HEK293 (cell line): ENCODE data around the gene ADM.

Experiments used
- CTCF ChIA-PET: fragments of 350-600 bp; formaldehyde crosslinking; extraction: SDS; loops from one replicate; lab custom pipeline; 2021; ENCODE audit warnings: antibody characterized with exemption; lab: Yijun Ruan, JAX
- POLR2A ChIA-PET: fragments of 300-600 bp; formaldehyde crosslinking; extraction: SDS; loops from one replicate; lab custom pipeline; 2020; ENCODE audit warnings: antibody characterized with exemption, inconsistent platforms; lab: Yijun Ruan, JAX
- H3K27ac ChIP-seq: fragments of 200-500 bp; sonication (Bioruptor generic); 2 replicates; pipeline ENCODE4 v1.5.1; 2014; ENCODE audit warnings: low read depth, low read length, control low read depth, inconsistent platforms; ENCODE audit errors: extremely low read depth
- H3K36me3 ChIP-seq, 2 experiments: fragments of 200-500 bp in 1 of 2; sonication (Bioruptor generic) in 1 of 2; 1 replicate in 1 of 2; 2 replicates in 1 of 2; pipeline ENCODE4 v1.5.1; 2014 to 2017; ENCODE audit warnings: inconsistent platforms in 2 of 2, low read length in 2 of 2; ENCODE audit not compliant: control insufficient read depth in 2 of 2, insufficient read depth in 1 of 2
- H3K4me1 ChIP-seq: fragments of 200-500 bp; sonication (Bioruptor generic); 2 replicates; pipeline ENCODE4 v1.5.1; 2014; ENCODE audit warnings: mild to moderate bottlenecking, low read length, inconsistent platforms; ENCODE audit not compliant: control insufficient read depth, insufficient read depth
- H3K4me3 ChIP-seq: 2 replicates; pipeline ENCODE4 v1.5.1; 2011; ENCODE audit warnings: low read depth, mild to moderate bottlenecking, control low read depth, low read length, moderate library complexity
- H3K9me3 ChIP-seq: fragments of 200-500 bp; sonication (Bioruptor generic); 2 replicates; pipeline ENCODE4 v1.5.1; 2014; ENCODE audit warnings: low read depth, low read length, inconsistent platforms; ENCODE audit not compliant: control insufficient read depth, insufficient read depth
- HOXA7 ChIP-seq: sonication (generic); formaldehyde crosslinking; IDR thresholded peaks from 2 replicates; pipeline ENCODE4 v1.8.1; 2022; ENCODE audit warnings: missing genetic modification reagents, borderline replicate concordance
- OSR2 ChIP-seq: fragments of 450-650 bp; formaldehyde crosslinking; IDR thresholded peaks from 2 replicates; pipeline ENCODE4 v1.5.1; 2016; ENCODE audit warnings: missing biosample characterization, missing genetic modification characterization
- PATZ1 ChIP-seq: fragments of 450-650 bp; formaldehyde crosslinking; IDR thresholded peaks from 2 replicates; pipeline ENCODE4 v1.5.1; 2016; ENCODE audit warnings: missing biosample characterization, missing genetic modification characterization
- PRDM10 ChIP-seq: fragments of 450-650 bp; formaldehyde crosslinking; IDR thresholded peaks from 2 replicates; pipeline ENCODE4 v1.5.1; 2016; ENCODE audit warnings: missing biosample characterization, missing genetic modification characterization
- WT1 ChIP-seq: fragments of 450-650 bp; formaldehyde crosslinking; IDR thresholded peaks from 2 replicates; pipeline ENCODE4 v1.5.1; 2016; ENCODE audit warnings: missing biosample characterization, missing genetic modification characterization
- ZNF10 ChIP-seq: fragments of 450-650 bp; formaldehyde crosslinking; IDR thresholded peaks from 2 replicates; pipeline ENCODE4 v1.5.1; 2017; ENCODE audit warnings: missing biosample characterization, missing genetic modification characterization
- ZNF133 ChIP-seq: fragments of 450-650 bp; formaldehyde crosslinking; IDR thresholded peaks from 2 replicates; pipeline ENCODE4 v1.5.1; 2016; ENCODE audit warnings: missing biosample characterization, missing genetic modification characterization
- ZNF221 ChIP-seq: fragments of 450-650 bp; formaldehyde crosslinking; IDR thresholded peaks from 2 replicates; pipeline ENCODE4 v1.5.1; 2017; ENCODE audit warnings: missing biosample characterization, missing genetic modification characterization, borderline replicate concordance
- ZNF26 ChIP-seq: fragments of 450-650 bp; formaldehyde crosslinking; IDR thresholded peaks from 2 replicates; pipeline ENCODE4 v1.5.1; 2016; ENCODE audit warnings: missing biosample characterization, missing genetic modification characterization
- ZNF280C ChIP-seq: fragments of 450-650 bp; formaldehyde crosslinking; IDR thresholded peaks from 2 replicates; pipeline ENCODE4 v1.5.1; 2016; ENCODE audit warnings: missing biosample characterization, missing genetic modification characterization
- ZNF398 ChIP-seq: fragments of 450-650 bp; formaldehyde crosslinking; IDR thresholded peaks from 2 replicates; pipeline ENCODE4 v1.5.1; 2017; ENCODE audit warnings: missing biosample characterization, missing genetic modification characterization
- ZNF449 ChIP-seq: fragments of 450-650 bp; formaldehyde crosslinking; IDR thresholded peaks from 2 replicates; pipeline ENCODE4 v1.5.1; 2017; ENCODE audit warnings: missing biosample characterization, mild to moderate bottlenecking, missing genetic modification characterization, moderate library complexity
- ZNF48 ChIP-seq: fragments of 450-650 bp; formaldehyde crosslinking; IDR thresholded peaks from 2 replicates; pipeline ENCODE4 v1.5.1; 2016; ENCODE audit warnings: missing biosample characterization, missing genetic modification characterization
- ZNF548 ChIP-seq: fragments of 450-650 bp; formaldehyde crosslinking; IDR thresholded peaks from 2 replicates; pipeline ENCODE4 v1.5.1; 2016; ENCODE audit warnings: missing biosample characterization, missing genetic modification characterization
- ZNF558 ChIP-seq: fragments of 450-650 bp; formaldehyde crosslinking; IDR thresholded peaks from 2 replicates; pipeline ENCODE4 v1.5.1; 2016; ENCODE audit warnings: missing biosample characterization, missing genetic modification characterization
- ZNF623 ChIP-seq: fragments of 450-650 bp; formaldehyde crosslinking; IDR thresholded peaks from 2 replicates; pipeline ENCODE4 v1.5.1; 2016; ENCODE audit warnings: missing biosample characterization, missing genetic modification characterization
- ZNF776 ChIP-seq: fragments of 450-650 bp; formaldehyde crosslinking; IDR thresholded peaks from 2 replicates; pipeline ENCODE4 v1.5.0; 2017; ENCODE audit warnings: missing biosample characterization, missing genetic modification characterization, borderline replicate concordance
- ZNF791 ChIP-seq: fragments of 450-650 bp; formaldehyde crosslinking; IDR thresholded peaks from 2 replicates; pipeline ENCODE4 v1.5.1; 2016; ENCODE audit warnings: missing biosample characterization, missing genetic modification characterization

The ADM gene

GRCh38 chr11:10289765-10290380 lies 15.0 kb upstream of the ADM start (continued):
- TF ChIP-seq PRDM10 (no peak), ZNF133 (tag by site-specific recombination) (no peak), ZNF398 (tag by site-specific recombination) (no peak), ZNF776 (tag by site-specific recombination) (no peak), ZNF791 (no peak), PATZ1 (tag by site-specific recombination) (no peak), WT1 (tag by site-specific recombination) (no peak), ZNF623 (tag by site-specific recombination) (no peak), HOXA7 (no peak)
- TF ChIP-seq, all 188 proteins: peak for 0

GRCh38 chr11:10291801-10292638 lies 12.9 kb upstream of the ADM start:
- CTCF ChIA-PET: interaction anchor here (0.7 kb wide), 1 partner anchor 95 kb away, joined by 3 read pairs; no protein-coding TSS in a partner anchor
- Histone ChIP-seq H3K4me3 (no peak overlapping the region), H3K27ac (no peak overlapping the region), H3K36me3 (peaks cover 0 to 7% of the 10 kb centered on the region in 2 experiments; a peak in 1 of 3 replicates), H3K9me3 (no peaks in the 10 kb centered on the region), H3K4me1 (no peaks in the 10 kb centered on the region)
- POLR2A ChIA-PET: interaction anchor here (1.0 to 1.8 kb wide), 3 partner anchors 11 to 28 kb away, joined by 3 to 12 read pairs (median 5); partner anchors contain the start of gene ADM
- TF ChIP-seq OSR2 (tag by site-specific recombination) (no peak), ZNF10 (tag by site-specific recombination) (no peak), ZNF48 (tag by site-specific recombination) (no peak), ZNF280C (no peak), ZNF623 (tag by site-specific recombination) (no peak), ZNF26 (no peak), ZNF558 (tag by site-specific recombination) (no peak), ZNF133 (tag by site-specific recombination) (no peak), ZNF548 (no peak), ZNF221 (tag by site-specific recombination) (no peak), ZNF449 (no peak)
